Measurements from ENCODE around the gene BNC2. TPM values are rescaled to one million over a fixed set of nuclear protein-coding genes. Genes with fewer than 3 reads are reported as not detected.
A peak's percentile ranks its signal among the peaks of the same experiment; 100 is the strongest.

The BNC2 gene
- total RNA-seq, 2 donors from 2014 or later, result 0.99 to 1.8 TPM

GRCh38 chr9:16871336-16872151 is 1.1 kb upstream of the BNC2 start:
- TF ChIP-seq, protein P1, sequence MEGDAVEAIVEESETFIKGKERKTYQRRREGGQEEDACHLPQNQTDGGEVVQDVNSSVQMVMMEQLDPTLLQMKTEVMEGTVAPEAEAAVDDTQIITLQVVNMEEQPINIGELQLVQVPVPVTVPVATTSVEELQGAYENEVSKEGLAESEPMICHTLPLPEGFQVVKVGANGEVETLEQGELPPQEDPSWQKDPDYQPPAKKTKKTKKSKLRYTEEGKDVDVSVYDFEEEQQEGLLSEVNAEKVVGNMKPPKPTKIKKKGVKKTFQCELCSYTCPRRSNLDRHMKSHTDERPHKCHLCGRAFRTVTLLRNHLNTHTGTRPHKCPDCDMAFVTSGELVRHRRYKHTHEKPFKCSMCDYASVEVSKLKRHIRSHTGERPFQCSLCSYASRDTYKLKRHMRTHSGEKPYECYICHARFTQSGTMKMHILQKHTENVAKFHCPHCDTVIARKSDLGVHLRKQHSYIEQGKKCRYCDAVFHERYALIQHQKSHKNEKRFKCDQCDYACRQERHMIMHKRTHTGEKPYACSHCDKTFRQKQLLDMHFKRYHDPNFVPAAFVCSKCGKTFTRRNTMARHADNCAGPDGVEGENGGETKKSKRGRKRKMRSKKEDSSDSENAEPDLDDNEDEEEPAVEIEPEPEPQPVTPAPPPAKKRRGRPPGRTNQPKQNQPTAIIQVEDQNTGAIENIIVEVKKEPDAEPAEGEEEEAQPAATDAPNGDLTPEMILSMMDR (IDR thresholded peaks at IDR 0.05), result no peak
- TF ChIP-seq POLR2A (IDR thresholded peaks at IDR 0.05), result peak in 1 of 3 donors; percentile 21
- Histone ChIP-seq H3K36me3 (replicated peaks in 1 of 2; ENCODE audit: insufficient read depth in 1 of 2, low read depth in 2 of 2) (no peaks in the 10 kb centered on the region), H3K4me3 (peak overlapping the region in 1 of 2 donors; percentile 30), H3K27ac (peak overlapping the region in 2 of 4 donors; percentile 25 to 66), H3K4me1 (peaks cover 23% of the 10 kb centered on the region), H3K9me3 (no peaks in the 10 kb centered on the region), H3K27me3 (peaks cover 0 to 6% of the 10 kb centered on the region in 2 donors)
- intact Hi-C loops (cut with DNase I), result no loop called here
- WGBS, 2 donors, result 1 to 2% methylated on average over 26 to 63 of the region's 63 CpGs
- ATAC-seq (peak; percentile 37), DNase-seq (peak in 3 of 4 donors; percentile 22 to 53 (median 30))

DNA sequence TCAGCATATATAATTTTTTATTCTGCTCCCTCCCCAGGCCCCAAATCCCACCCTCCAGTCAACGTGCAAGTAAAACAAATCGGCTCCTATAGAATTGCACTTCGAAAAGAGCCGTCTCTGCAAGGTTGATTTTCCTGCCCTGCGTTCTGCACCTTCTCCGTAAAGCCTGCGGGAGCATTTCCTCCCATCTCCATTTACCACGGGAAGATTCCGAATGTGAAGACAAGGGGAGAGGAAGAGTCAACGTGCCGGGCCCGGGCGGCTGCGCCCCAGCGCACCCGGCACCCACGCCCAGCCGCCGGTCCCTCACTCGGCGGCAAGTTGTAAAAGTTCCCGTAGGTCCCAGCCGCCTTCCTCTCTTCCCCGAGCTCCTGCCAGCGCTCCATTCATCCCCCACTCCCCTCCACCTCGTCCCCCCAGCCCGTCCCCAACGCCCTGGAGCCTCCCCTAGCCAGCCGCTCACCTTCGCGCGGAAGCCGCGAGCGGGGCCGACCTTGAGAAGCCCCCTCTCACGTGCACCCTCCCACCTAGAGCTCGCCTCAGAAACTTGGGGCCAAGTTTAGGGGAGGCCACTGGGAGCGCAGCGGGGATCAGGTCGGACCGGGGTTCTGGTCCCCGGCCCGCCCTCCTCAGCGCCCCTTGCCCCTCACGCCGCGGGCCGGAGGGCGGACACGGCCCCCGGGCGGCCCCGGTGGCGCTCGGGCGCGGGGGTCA is 431 bp downstream of the BNC2 start:
- H3K27ac ChIP-seq, result peak overlapping the region in 2 of 4 donors; percentile 25 to 66
- whole genome bisulfite sequencing, 2 donors, result 1 to 2% methylated on average over 31 to 58 of the region's 58 CpGs

GRCh38 chr9:16869131-16869881 is 1.2 kb downstream of the BNC2 start:
- intact Hi-C loops (cut with DNase I), result no loop called here
- Histone ChIP-seq H3K9me3 (no peaks in the 10 kb centered on the region), H3K36me3 (replicated peaks in 1 of 2; ENCODE audit: insufficient read depth in 1 of 2, low read depth in 2 of 2) (no peaks in the 10 kb centered on the region), H3K27me3 (peaks cover 0 to 6% of the 10 kb centered on the region in 2 donors), H3K4me3 (no peak overlapping the region), H3K27ac (no peak overlapping the region), H3K4me1 (peaks cover 23% of the 10 kb centered on the region)
- no peak for ATAC-seq
- peak in 1 of 4 donors; percentile 5 for DNase-seq
- peak in 1 of 3 donors; percentile 9 for TF ChIP-seq POLR2A (IDR thresholded peaks at IDR 0.05)
- TF ChIP-seq, protein P1 (IDR thresholded peaks at IDR 0.05), result no peak
- 38 to 57% methylated on average over 21 of the region's 21 CpGs for WGBS, 2 donors

More for the DNA sequence above, 431 bp downstream of the BNC2 start:
- H3K36me3 ChIP-seq (replicated peaks in 1 of 2; ENCODE audit: insufficient read depth in 1 of 2, low read depth in 2 of 2), result no peaks in the 10 kb centered on the region
- H3K27me3 ChIP-seq, result peaks cover 0 to 6% of the 10 kb centered on the region in 2 donors
- H3K4me3 ChIP-seq, result peak overlapping the region; percentile 16 to 30
- intact Hi-C loops (cut with DNase I), result no loop called here
- DNase-seq (no peak), ATAC-seq (no peak)
- no peaks in the 10 kb centered on the region for H3K9me3 ChIP-seq
- TF ChIP-seq, protein P1 (IDR thresholded peaks at IDR 0.05), result no peak
- TF ChIP-seq POLR2A (IDR thresholded peaks at IDR 0.05), result no peak
- H3K4me1 ChIP-seq, result peaks cover 23% of the 10 kb centered on the region

DNA sequence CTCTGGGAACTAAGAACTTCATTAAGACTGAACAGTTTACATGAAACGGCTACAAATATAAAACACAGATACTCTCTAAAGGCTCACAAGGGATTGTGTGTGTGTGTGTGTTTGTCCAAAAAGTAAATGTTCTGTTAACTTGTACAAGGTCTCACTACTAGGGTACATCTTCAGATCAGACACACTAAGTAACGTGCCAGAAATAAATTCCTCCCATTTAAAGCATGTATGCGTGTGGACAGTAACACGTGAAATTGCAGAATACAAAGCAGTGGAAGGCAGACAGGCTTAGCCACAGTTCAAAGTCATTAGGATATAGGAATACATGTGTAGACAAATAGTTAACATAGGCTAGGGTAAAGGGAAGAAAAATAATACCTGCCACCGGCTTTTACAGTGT is 1.8 kb downstream of the BNC2 start:
- no peaks in the 10 kb centered on the region for H3K36me3 ChIP-seq (replicated peaks in 1 of 2; ENCODE audit: insufficient read depth in 1 of 2, low read depth in 2 of 2)
- DNase-seq (no peak), ATAC-seq (no peak)
- intact Hi-C loops (cut with DNase I), result no loop called here
- WGBS, 2 donors, result 69 to 70% methylated on average over 5 of the region's 5 CpGs
- H3K4me3 ChIP-seq, result no peak overlapping the region
- H3K4me1 ChIP-seq, result peaks cover 23% of the 10 kb centered on the region
- no peak overlapping the region for H3K27ac ChIP-seq
- H3K9me3 ChIP-seq, result no peaks in the 10 kb centered on the region
- peaks cover 0 to 6% of the 10 kb centered on the region in 2 donors for H3K27me3 ChIP-seq
- no peak for TF ChIP-seq POLR2A (IDR thresholded peaks at IDR 0.05)
- TF ChIP-seq, protein P1 (IDR thresholded peaks at IDR 0.05), result no peak
